ENCODE measurements around the gene GRK1. TPM values are rescaled to one million over a fixed set of nuclear protein-coding genes. Genes with fewer than 3 reads are reported as not detected.

The GRK1 gene
- total and polyA plus RNA-seq, 2 experiments from 2014 or later: not detected

DNA sequence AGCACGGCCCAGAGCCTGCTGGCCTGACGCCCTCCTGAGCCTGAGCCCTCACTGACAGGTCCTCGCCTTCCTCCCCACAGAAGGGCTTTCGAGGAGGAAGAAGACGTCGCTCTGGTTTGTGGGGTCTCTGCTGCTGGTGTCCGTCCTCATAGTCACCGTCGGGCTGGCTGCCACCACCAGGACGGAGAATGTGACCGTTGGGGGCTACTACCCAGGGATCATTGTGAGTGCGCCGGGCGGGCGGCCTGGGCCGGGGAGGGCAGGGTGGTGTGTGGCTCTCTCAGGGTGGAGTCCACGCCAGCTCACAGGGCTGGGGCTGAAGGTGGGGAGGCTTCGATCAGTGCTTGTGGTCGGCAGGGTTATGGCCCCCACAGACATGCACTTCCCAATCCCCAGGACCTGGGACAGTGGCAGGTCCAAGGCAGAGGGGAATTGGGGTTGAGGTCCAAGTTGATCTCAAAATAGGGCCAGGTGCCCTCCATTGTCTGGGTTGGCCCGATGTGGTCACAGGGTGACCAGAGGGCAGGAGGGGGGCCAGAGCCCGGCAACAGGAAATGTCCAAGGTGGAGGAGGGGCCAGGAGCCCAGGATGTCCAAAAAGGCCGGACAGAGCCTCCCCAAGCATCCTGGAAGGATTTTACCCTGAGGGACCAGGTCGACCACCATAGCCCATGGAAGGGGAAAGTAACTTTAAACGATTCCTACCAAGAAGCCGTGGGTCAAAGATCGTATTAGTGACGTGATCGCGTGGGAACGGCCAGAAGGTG, 99.2 kb downstream of the GRK1 start:
- no peak overlapping the region for H3K27ac ChIP-seq (ENCODE audit: low read depth)
- no peak overlapping the region for H3K27ac Mint-ChIP-seq
- H3K27me3 ChIP-seq (ENCODE audit: insufficient read depth): peaks cover 6% of the 10 kb centered on the region
- peaks cover 12% of the 10 kb centered on the region for H3K4me1 Mint-ChIP-seq
- H3K4me3 ChIP-seq: no peak overlapping the region
- no peak for DNase-seq (ENCODE audit: low spot score)
- no peaks in the 10 kb centered on the region for H3K79me2 ChIP-seq (replicated peaks; ENCODE audit: insufficient read depth)
- peaks cover 3% of the 10 kb centered on the region for H3K27me3 Mint-ChIP-seq (ENCODE audit: insufficient read depth, low read depth, poor library complexity)
- H3K36me3 ChIP-seq (ENCODE audit: insufficient read depth): no peaks in the 10 kb centered on the region
- no peaks in the 10 kb centered on the region for H3K36me3 Mint-ChIP-seq (ENCODE audit: low read depth)
- H3K9me3 Mint-ChIP-seq: no peaks in the 10 kb centered on the region; the same call in 2 of the 3 replicates
- no peaks in the 10 kb centered on the region for H3K4me1 ChIP-seq (ENCODE audit: insufficient read depth)
- peak; percentile 45; the same call in 2 of the 3 replicates for ATAC-seq
- H3K4me3 Mint-ChIP-seq: no peak overlapping the region
- no peaks in the 10 kb centered on the region for H3F3A ChIP-seq (replicated peaks; ENCODE audit: low read depth)
- no peaks in the 10 kb centered on the region for H4K20me1 ChIP-seq (replicated peaks; ENCODE audit: insufficient read depth)
- H3K4me2 ChIP-seq: no peak overlapping the region
- no peak for TF ChIP-seq ZNF462 (CRISPR knock-in tag; IDR thresholded peaks at IDR 0.05)
- TF ChIP-seq CTCF (conservative IDR thresholded peaks at IDR 0.05; ENCODE audit: low read depth in 2 of 2): no peak
- no peak for TF ChIP-seq JUNB (IDR thresholded peaks at IDR 0.05; ENCODE audit: unreplicated experiment)
- TF ChIP-seq EZH2phosphoT487 (IDR thresholded peaks at IDR 0.05; ENCODE audit: unreplicated experiment): no peak
- no peak for TF ChIP-seq CREB1 (CRISPR knock-in tag; IDR thresholded peaks at IDR 0.05; ENCODE audit: low read depth)
- no peak for TF ChIP-seq ETS1 (IDR thresholded peaks at IDR 0.05)
- TF ChIP-seq ZNF114 (CRISPR knock-in tag; IDR thresholded peaks at IDR 0.05): no peak
- TF ChIP-seq POLR2AphosphoS5 (IDR thresholded peaks at IDR 0.05; ENCODE audit: low read depth): no peak
- no peak for TF ChIP-seq ZNF331 (CRISPR knock-in tag; IDR thresholded peaks at IDR 0.05; ENCODE audit: low read depth)
- no peak for TF ChIP-seq REST (IDR thresholded peaks at IDR 0.05; ENCODE audit: unreplicated experiment)
- no peak for TF ChIP-seq STAT1 (IDR thresholded peaks at IDR 0.05; ENCODE audit: unreplicated experiment)
- TF ChIP-seq EZH2 (IDR thresholded peaks at IDR 0.05; ENCODE audit: low read depth, unreplicated experiment): no peak
- TF ChIP-seq NANOG (IDR thresholded peaks at IDR 0.05; ENCODE audit: borderline replicate concordance): no peak
- no peak overlapping the region for H2AFZ ChIP-seq
- H3K9me2 ChIP-seq (ENCODE audit: insufficient read depth): no peaks in the 10 kb centered on the region

Data from GM23338 (cell line).